IMR-90 (cell line): ENCODE measurements around the gene GRIFIN. TPM values are rescaled to one million over a fixed set of nuclear protein-coding genes. Genes with fewer than 3 reads are reported as not detected.

Experiments
- ATAC-seq: fragments of 200-7000 bp; cut with Tn5 transposase; 2 replicates; pipeline ENCODE4 v1.9.1; 2020; ENCODE audit warnings: low read depth, mild to moderate bottlenecking, moderate library complexity
- BruUV-seq: library from RNA; stranded (reverse); fragments of 400-500 nt; replicated peaks from 2 replicates; lab custom pipeline; 2021; lab: Mats Ljungman, UMichigan
- CTCF ChIA-PET: fragments of 300-600 bp; formaldehyde crosslinking; extraction: SDS; loops from one replicate; lab custom pipeline; 2021; ENCODE audit warnings: antibody characterized with exemption; lab: Yijun Ruan, JAX
- POLR2A ChIA-PET: fragments of 300-600 bp; sonication (Branson Sonifier 250); formaldehyde crosslinking; loops from one replicate; lab custom pipeline; 2022; ENCODE audit warnings: antibody characterized with exemption; ENCODE audit not compliant: unreplicated experiment; lab: Charles Lee
- DNase-seq: peaks from one replicate; pipeline ENCODE4 v3.0.0; 2013
- H2AFZ ChIP-seq: replicated peaks from 2 replicates; pipeline ENCODE3; 2013; ENCODE audit warnings: low read length, mild to moderate bottlenecking; ENCODE audit not compliant: poor library complexity
- H2AK5ac ChIP-seq: 2 replicates; pipeline ENCODE4 v1.6.1; 2013; ENCODE audit warnings: low read depth, low read length, inconsistent platforms
- H2AK9ac ChIP-seq: replicated peaks from 2 replicates; pipeline ENCODE3; 2013; ENCODE audit warnings: mild to moderate bottlenecking, low read depth, low read length, moderate library complexity; ENCODE audit not compliant: poor library complexity
- H2BK120ac ChIP-seq: 2 replicates; pipeline ENCODE4 v1.6.1; 2013; ENCODE audit warnings: low read depth, low read length, inconsistent platforms
- H2BK15ac ChIP-seq: 3 replicates; pipeline ENCODE4 v1.6.1; 2013; ENCODE audit warnings: low read depth, low read length, inconsistent platforms
- H2BK20ac ChIP-seq: 2 replicates; pipeline ENCODE4 v1.6.1; 2013; ENCODE audit warnings: low read depth, mild to moderate bottlenecking, inconsistent platforms, low read length, moderate library complexity
- H2BK5ac ChIP-seq: 2 replicates; pipeline ENCODE4 v1.6.1; 2013; ENCODE audit warnings: mild to moderate bottlenecking, low read depth, low read length, inconsistent platforms; ENCODE audit not compliant: poor library complexity, severe bottlenecking
- H3K14ac ChIP-seq: replicated peaks from 2 replicates; pipeline ENCODE4 v1.6.1; 2013; ENCODE audit warnings: low read depth, low read length, inconsistent platforms
- H3K18ac ChIP-seq: 2 replicates; pipeline ENCODE4 v1.6.1; 2013; ENCODE audit warnings: low read depth, low read length, control low read depth
- H3K23ac ChIP-seq: 2 replicates; pipeline ENCODE4 v1.6.1; 2013; ENCODE audit warnings: low read depth, low read length, inconsistent platforms
- H3K27ac ChIP-seq: 2 replicates; pipeline ENCODE4 v1.5.1; 2013; ENCODE audit warnings: mild to moderate bottlenecking, control low read depth, low read length; ENCODE audit not compliant: insufficient read depth
- H3K27me3 ChIP-seq: 2 replicates; pipeline ENCODE4 v1.6.1; 2013; ENCODE audit warnings: low read length; ENCODE audit not compliant: control insufficient read depth, insufficient read depth
- H3K36me3 ChIP-seq: 2 replicates; pipeline ENCODE4 v1.6.1; 2013; ENCODE audit warnings: low read length, mixed read lengths; ENCODE audit not compliant: control insufficient read depth, insufficient read depth
- H3K4ac ChIP-seq: 2 replicates; pipeline ENCODE4 v1.6.1; 2013; ENCODE audit warnings: low read depth, low read length, inconsistent platforms
- H3K4me1 ChIP-seq: 2 replicates; pipeline ENCODE4 v1.6.1; 2013; ENCODE audit warnings: low read length, mixed read lengths; ENCODE audit not compliant: control insufficient read depth, insufficient read depth
- H3K4me2 ChIP-seq: 2 replicates; pipeline ENCODE4 v1.6.1; 2013; ENCODE audit warnings: low read depth, mild to moderate bottlenecking, control low read depth, low read length, moderate library complexity
- H3K4me3 ChIP-seq: 2 replicates; pipeline ENCODE4 v1.5.1; 2013; ENCODE audit warnings: low read depth, mild to moderate bottlenecking, control low read depth, low read length, moderate library complexity; ENCODE audit not compliant: insufficient read depth
- H3K56ac ChIP-seq: 2 replicates; pipeline ENCODE4 v1.6.1; 2013; ENCODE audit warnings: low read length, inconsistent platforms; ENCODE audit not compliant: insufficient read depth; ENCODE audit errors: extremely low read depth
- H3K79me1 ChIP-seq, 2 experiments: 2 replicates each; pipeline ENCODE4 v1.6.1; 2013; ENCODE audit warnings: low read length in 2 of 2, inconsistent platforms in 1 of 2, low read depth in 1 of 2
- H3K9ac ChIP-seq: 2 replicates; pipeline ENCODE4 v1.6.1; 2013; ENCODE audit warnings: low read depth, low read length, control low read depth
- H3K9me1 ChIP-seq: 2 replicates; pipeline ENCODE4 v1.6.1; 2013; ENCODE audit warnings: low read length, inconsistent platforms; ENCODE audit not compliant: insufficient read depth
- H3K9me3 ChIP-seq: 2 replicates; pipeline ENCODE4 v1.6.1; 2013; ENCODE audit warnings: low read length; ENCODE audit not compliant: control insufficient read depth, insufficient read depth
- H4K20me1 ChIP-seq: 2 replicates; pipeline ENCODE4 v1.6.1; 2013; ENCODE audit warnings: low read length, inconsistent platforms; ENCODE audit not compliant: insufficient read depth
- H4K5ac ChIP-seq: 2 replicates; pipeline ENCODE4 v1.6.1; 2013; ENCODE audit warnings: mild to moderate bottlenecking, low read depth, low read length, control low read depth
- H4K8ac ChIP-seq, 2 experiments: 2 replicates each; pipeline ENCODE4 v1.6.1; 2013; ENCODE audit warnings: low read depth in 2 of 2, low read length in 2 of 2, control low read depth in 1 of 2, inconsistent platforms in 1 of 2
- H4K91ac ChIP-seq: 2 replicates; pipeline ENCODE4 v1.6.1; 2013; ENCODE audit warnings: low read depth, low read length, inconsistent platforms; ENCODE audit not compliant: insufficient read depth
- CHD1 ChIP-seq: IDR thresholded peaks from 2 replicates; pipeline ENCODE4 v1.6.1; 2012; ENCODE audit warnings: low read depth, low read length, improper control_type of control experiment
- FOS ChIP-seq: fragments of 150-350 bp; IDR thresholded peaks from 2 replicates; pipeline ENCODE4 v1.6.1; 2016; ENCODE audit warnings: low read depth, low read length
- NFE2L2 ChIP-seq: fragments of 150-350 bp; IDR thresholded peaks from 2 replicates; pipeline ENCODE4 v1.6.1; 2016; ENCODE audit warnings: low read depth, mild to moderate bottlenecking, low read length
- RFX5 ChIP-seq: IDR thresholded peaks from 2 replicates; pipeline ENCODE4 v1.8.0; 2012; ENCODE audit warnings: low read depth, mild to moderate bottlenecking, low read length, moderate library complexity
- SMC3 ChIP-seq: fragments of 150-350 bp; IDR thresholded peaks from 2 replicates; pipeline ENCODE4 v1.6.1; 2016; ENCODE audit warnings: low read depth, mild to moderate bottlenecking, antibody characterized with exemption, low read length, moderate library complexity
- WGBS, 2 experiments: methylation state at CpG; one replicate each; pipeline versions ENCODE4 v1.1.5 to v1.1.7; 2013; ENCODE audit warnings: missing lambda C conversion rate in 2 of 2; ENCODE audit not compliant: insufficient read length in 1 of 2; ENCODE audit errors: extremely low coverage in 2 of 2; 5-methylcytosine and 5-hydroxymethylcytosine counted together
- dilution Hi-C: fragments of 300-500 bp; cut with HindIII; formaldehyde crosslinking; loops from one replicate; pipeline ENCODE4 v1.14.3; 2018; ENCODE audit warnings: low sequenced_read_pairs; ENCODE audit not compliant: unreplicated experiment
- in situ Hi-C: fragments of 300-500 bp; cut with MboI; formaldehyde crosslinking; loops from 3 replicates; pipeline ENCODE4 v1.14.3; 2019; ENCODE audit warnings: low sequenced_read_pairs, inconsistent platforms, mixed read lengths
- intact Hi-C: fragments of 100-400 bp; cut with micrococcal nuclease; formaldehyde crosslinking; loops from 2 replicates; pipeline ENCODE4 v1.10.0; 2022
- polyA plus RNA-seq, 3 experiments: library from polyadenylated mRNA; depleted of rRNA; stranded (reverse); fragments of >200 nt; gene quantifications; 2 replicates each; pipeline ENCODE4 v1.2.3, GENCODE V29; 2012; ENCODE audit warnings: low replicate concordance in 1 of 3
- total RNA-seq: library from RNA; depleted of rRNA; stranded (reverse); fragments of >200 nt; gene quantifications from 2 replicates; pipeline ENCODE4 v1.2.3, GENCODE V29; 2012
- TF ChIP-seq, protein P1 (sequence below): fragments of 150-350 bp; IDR thresholded peaks from 2 replicates; pipeline ENCODE4 v1.6.1; 2016; ENCODE audit warnings: low read depth, mild to moderate bottlenecking, low read length, moderate library complexity, borderline replicate concordance
- TF ChIP-seq, protein P2 (sequence below): fragments of 150-350 bp; IDR thresholded peaks from 2 replicates; pipeline ENCODE4 v1.6.1; 2017; ENCODE audit warnings: mild to moderate bottlenecking, antibody characterized with exemption, low read length, low read depth

Gene GRIFIN
- total and polyA plus RNA-seq, 2 of the 4 experiments (the other 2 are of a cell fraction) = not detected

DNA sequence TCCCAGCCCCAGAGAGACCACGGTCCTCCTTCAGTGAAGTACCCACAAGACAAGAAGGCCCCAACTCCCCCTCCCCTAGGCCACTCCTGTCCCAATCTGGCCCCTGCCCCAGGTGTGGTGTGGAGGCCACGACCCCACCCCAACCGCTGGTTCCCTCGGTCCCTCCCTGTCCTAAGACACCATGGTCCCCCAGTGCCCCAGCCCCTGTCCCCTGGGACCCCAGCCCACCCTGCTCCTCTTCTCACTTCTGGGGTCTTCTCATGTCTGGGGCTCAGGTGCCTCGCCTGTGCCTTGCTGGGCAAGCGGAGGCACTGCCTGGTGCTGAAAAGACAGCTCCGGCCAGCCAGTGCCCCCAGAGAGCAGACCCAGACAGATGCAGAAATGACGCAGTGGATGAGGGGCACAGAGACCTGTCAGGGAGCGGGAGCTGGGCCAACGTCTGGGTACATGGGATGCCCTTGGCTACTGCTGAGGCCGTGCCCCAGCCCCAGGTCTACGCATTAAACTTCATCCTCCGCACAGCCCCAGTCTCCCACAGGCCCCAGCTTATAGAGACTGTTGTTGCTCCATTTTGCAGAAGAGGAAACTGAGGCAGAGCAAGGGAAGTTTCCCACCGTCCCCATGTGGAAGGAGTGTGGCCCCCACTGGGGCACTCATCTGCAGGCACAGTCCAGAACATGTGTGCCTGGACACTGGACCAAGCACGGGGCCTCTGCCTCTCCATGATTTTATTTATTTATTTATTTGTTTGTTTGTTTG is 14.8 kb downstream of the GRIFIN start:
- no peak overlapping the region for H3K4ac ChIP-seq
- peaks cover 3% of the 10 kb centered on the region for H3K9me3 ChIP-seq
- no peak overlapping the region for H2BK5ac ChIP-seq
- no TSS peak for BruUV-seq
- DNase-seq (no peak), ATAC-seq (no peak; the same call in 1 of the 2 replicates)
- no peak overlapping the region for H2AK5ac ChIP-seq
- no peaks in the 10 kb centered on the region for H4K20me1 ChIP-seq
- no peak overlapping the region for H2AFZ ChIP-seq
- 61% methylated on average over 7 of the region's 15 CpGs; no CpG with 5 or more reads in 1 of the 2 experiments for WGBS, 2 experiments
- in situ Hi-C loops = no loop called here
- H3K23ac ChIP-seq = no peak overlapping the region
- H3K27ac ChIP-seq = no peak overlapping the region
- H3K56ac ChIP-seq = no peak overlapping the region
- no peak overlapping the region for H2AK9ac ChIP-seq
- no peak overlapping the region for H3K14ac ChIP-seq
- H2BK20ac ChIP-seq = no peak overlapping the region
- intact Hi-C loops = no loop called here
- no peak overlapping the region for H4K8ac ChIP-seq
- H3K4me3 ChIP-seq = no peak overlapping the region
- H3K36me3 ChIP-seq = no peaks in the 10 kb centered on the region
- H4K91ac ChIP-seq = no peak overlapping the region
- no peak overlapping the region for H2BK120ac ChIP-seq
- TF ChIP-seq RFX5 = no peak
- TF ChIP-seq SMC3 = no peak
- TF ChIP-seq, protein P1, sequence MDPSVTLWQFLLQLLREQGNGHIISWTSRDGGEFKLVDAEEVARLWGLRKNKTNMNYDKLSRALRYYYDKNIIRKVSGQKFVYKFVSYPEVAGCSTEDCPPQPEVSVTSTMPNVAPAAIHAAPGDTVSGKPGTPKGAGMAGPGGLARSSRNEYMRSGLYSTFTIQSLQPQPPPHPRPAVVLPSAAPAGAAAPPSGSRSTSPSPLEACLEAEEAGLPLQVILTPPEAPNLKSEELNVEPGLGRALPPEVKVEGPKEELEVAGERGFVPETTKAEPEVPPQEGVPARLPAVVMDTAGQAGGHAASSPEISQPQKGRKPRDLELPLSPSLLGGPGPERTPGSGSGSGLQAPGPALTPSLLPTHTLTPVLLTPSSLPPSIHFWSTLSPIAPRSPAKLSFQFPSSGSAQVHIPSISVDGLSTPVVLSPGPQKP = no peak
- TF ChIP-seq CHD1 = no peak
- TF ChIP-seq FOS = no peak
- TF ChIP-seq NFE2L2 = no peak
- TF ChIP-seq, protein P2, sequence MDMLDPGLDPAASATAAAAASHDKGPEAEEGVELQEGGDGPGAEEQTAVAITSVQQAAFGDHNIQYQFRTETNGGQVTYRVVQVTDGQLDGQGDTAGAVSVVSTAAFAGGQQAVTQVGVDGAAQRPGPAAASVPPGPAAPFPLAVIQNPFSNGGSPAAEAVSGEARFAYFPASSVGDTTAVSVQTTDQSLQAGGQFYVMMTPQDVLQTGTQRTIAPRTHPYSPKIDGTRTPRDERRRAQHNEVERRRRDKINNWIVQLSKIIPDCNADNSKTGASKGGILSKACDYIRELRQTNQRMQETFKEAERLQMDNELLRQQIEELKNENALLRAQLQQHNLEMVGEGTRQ = no peak
- ChIA-PET CTCF (no interaction called here), POLR2A (no interaction called here)
- H3K18ac ChIP-seq = no peak overlapping the region
- no peak overlapping the region for H4K5ac ChIP-seq
- H3K9ac ChIP-seq = no peak overlapping the region
- H3K9me1 ChIP-seq = 0 out of 2 replicates have a peak, but pooled peaks cover 5% of the 10 kb centered on the region
- dilution Hi-C loops = no loop called here
- H2BK15ac ChIP-seq = no peak overlapping the region
- H3K27me3 ChIP-seq = no peaks in the 10 kb centered on the region; the same call in 1 of the 2 replicates
- no peak overlapping the region for H3K4me2 ChIP-seq
- no peaks in the 10 kb centered on the region for H3K79me1 ChIP-seq
- H3K4me1 ChIP-seq = no peaks in the 10 kb centered on the region; the same call in 1 of the 2 replicates
